CD4-positive, CD25-positive, alpha-beta regulatory T cell (primary cell): ENCODE results near the gene NUDT17. TPM values are rescaled to one million over a fixed set of nuclear protein-coding genes. Genes with fewer than 3 reads are reported as not detected.

Experiments
- ATAC-seq, 2 donors: fragments of 150-1000 bp; cut with Tn5 transposase; one replicate each; pipeline ENCODE4 v1.10.0; 2021; ENCODE audit warnings: low read depth in 2 of 2, moderate number of reproducible peaks in 2 of 2, moderate library complexity in 1 of 2
- DNase-seq, 3 donors: peaks; one replicate each; pipeline versions ENCODE4 v3.0.0 to v3.0.0-alpha.2; 2012 to 2022; ENCODE audit warnings: mixed read lengths in 1 of 3
- H3K27ac ChIP-seq: one replicate; pipeline ENCODE4 v1.7.0; 2013; ENCODE audit warnings: mild to moderate bottlenecking, low read length; ENCODE audit not compliant: insufficient read depth, poor library complexity, severe bottlenecking
- H3K27me3 ChIP-seq: one replicate; pipeline ENCODE4 v1.7.0; 2013; ENCODE audit warnings: low read length; ENCODE audit not compliant: control insufficient read depth, insufficient read depth
- H3K36me3 ChIP-seq: one replicate; pipeline ENCODE4 v1.7.0; 2013; ENCODE audit warnings: mild to moderate bottlenecking, low read length, moderate library complexity; ENCODE audit not compliant: control insufficient read depth, insufficient read depth
- H3K4me1 ChIP-seq: 2 replicates; pipeline ENCODE4 v1.7.0; 2013; ENCODE audit warnings: mild to moderate bottlenecking, low read length; ENCODE audit not compliant: insufficient read depth, control insufficient read depth, poor library complexity, severe bottlenecking
- H3K4me3 ChIP-seq: one replicate; pipeline ENCODE4 v1.7.0; 2013; ENCODE audit warnings: low read depth, mild to moderate bottlenecking, low read length, moderate library complexity
- H3K9me3 ChIP-seq, 2 experiments: 1 replicate in 1 of 2; 2 replicates in 1 of 2; pipeline ENCODE4 v1.7.0; 2013; ENCODE audit warnings: low read length in 2 of 2, mild to moderate bottlenecking in 1 of 2, moderate library complexity in 1 of 2; ENCODE audit not compliant: control insufficient read depth in 2 of 2
- H3K27ac Mint-ChIP-seq, 3 donors: one replicate each; pipeline ENCODE4 v1.8.0; 2020 to 2022; ENCODE audit warnings: mild to moderate bottlenecking in 3 of 3, mixed read lengths in 3 of 3, moderate library complexity in 2 of 3
- H3K27me3 Mint-ChIP-seq: one replicate; pipeline ENCODE4 v1.8.0; 2022; ENCODE audit warnings: mild to moderate bottlenecking, mixed read lengths
- H3K36me3 Mint-ChIP-seq: one replicate; pipeline ENCODE4 v1.8.0; 2020; ENCODE audit warnings: mixed read lengths
- H3K4me1 Mint-ChIP-seq, 4 donors: one replicate each; pipeline ENCODE4 v1.8.0; 2020 to 2022; ENCODE audit warnings: mixed read lengths in 4 of 4, mild to moderate bottlenecking in 1 of 4
- H3K4me3 Mint-ChIP-seq, 4 donors: one replicate each; pipeline ENCODE4 v1.8.0; 2020 to 2022; ENCODE audit warnings: mild to moderate bottlenecking in 4 of 4, mixed read lengths in 4 of 4, moderate library complexity in 3 of 4
- H3K9me3 Mint-ChIP-seq, 7 donors: one replicate each; pipeline ENCODE4 v1.8.0; 2020 to 2022; ENCODE audit warnings: mixed read lengths in 7 of 7, mild to moderate bottlenecking in 3 of 7, moderate library complexity in 2 of 7
- polyA plus RNA-seq, 4 donors: library from polyadenylated mRNA; unstranded; fragments of 300-500 nt; fragmentation: Illumina TruSeq; gene quantifications; one replicate each; pipeline ENCODE4 v1.2.3, GENCODE V29; 2021
- total RNA-seq: library from RNA; stranded (reverse); gene quantifications from one replicate; pipeline ENCODE4 v1.2.3, GENCODE V29; 2022

Gene NUDT17
- total and polyA plus RNA-seq, 5 donors from 2014 or later, result 1.6 to 4.8 (median 3.1) TPM

DNA sequence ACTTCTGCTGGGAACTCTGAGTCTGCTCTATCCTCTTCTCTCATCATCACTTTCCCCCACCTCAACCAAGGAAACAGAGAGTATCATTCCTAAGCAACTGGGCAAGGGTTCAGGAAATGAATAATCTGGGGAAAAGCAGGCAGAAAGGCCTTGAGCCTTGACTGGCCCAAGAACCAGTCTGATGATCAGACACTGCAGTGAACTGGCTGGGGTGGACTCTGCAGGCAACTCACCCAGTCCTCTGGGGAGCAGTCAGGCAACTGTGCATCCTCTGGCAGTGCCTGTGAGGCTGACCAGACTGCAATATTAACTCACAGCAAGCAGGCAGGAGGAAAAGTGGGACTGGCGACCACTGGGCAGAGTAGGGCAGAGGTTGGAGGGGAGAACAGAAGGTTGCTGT lies 39.2 kb downstream of the NUDT17 start:
- Histone ChIP-seq H3K27me3 (peaks cover 14% of the 10 kb centered on the region), H3K9me3 (no peaks in the 10 kb centered on the region), H3K4me3 (no peak overlapping the region), H3K36me3 (no peaks in the 10 kb centered on the region), H3K27ac (no peak overlapping the region), H3K4me1 (peaks cover 11% of the 10 kb centered on the region)
- DNase-seq, result no peak
- peaks cover 62% of the 10 kb centered on the region for H3K27me3 Mint-ChIP-seq
- H3K4me3 Mint-ChIP-seq, result peak overlapping the region in 3 of 4 donors; percentile 41 to 91 (median 89)
- ATAC-seq, result no peak
- no peaks in the 10 kb centered on the region for H3K9me3 Mint-ChIP-seq
- H3K36me3 Mint-ChIP-seq, result no peaks in the 10 kb centered on the region
- H3K27ac Mint-ChIP-seq, result no peak overlapping the region
- peaks cover 6 to 21% (median 12%) of the 10 kb centered on the region in 4 donors for H3K4me1 Mint-ChIP-seq

DNA sequence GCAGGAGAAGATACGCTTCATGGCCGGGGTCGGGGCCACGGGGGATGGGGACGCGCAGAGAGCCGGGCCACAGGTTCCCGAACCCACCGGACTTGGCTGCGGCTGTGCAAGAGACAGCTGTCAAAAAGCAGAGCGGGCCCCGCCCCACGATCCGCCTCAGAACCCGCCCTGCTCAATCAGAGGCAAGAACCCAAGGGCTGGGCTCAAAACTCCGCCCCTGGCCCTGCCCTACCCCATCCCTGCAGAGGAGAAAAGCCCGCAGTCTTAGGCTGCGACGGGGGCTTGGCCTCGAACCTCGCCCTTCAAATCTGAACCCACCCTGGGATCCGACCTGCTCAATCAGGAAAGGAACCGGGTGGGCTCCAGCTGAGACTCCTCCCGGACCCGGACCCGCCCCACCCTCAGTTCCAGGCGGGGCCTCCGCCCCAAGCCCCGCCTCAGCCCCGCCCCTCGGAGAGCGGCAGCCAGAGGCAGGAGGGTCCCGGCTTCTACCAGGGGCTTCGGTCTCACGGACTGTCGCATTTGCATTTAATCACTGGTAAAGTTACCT lies 40.4 kb downstream of the NUDT17 start, which contains the start of gene ANKRD35:
TSS of gene ANKRD35 (minus strand) at position 129 of the 550 bp plus-strand sequence. CDS start at position 21, 108 bp downstream.
- Mint-ChIP-seq H3K27me3 (peaks cover 58% of the 10 kb centered on the region), H3K4me1 (peaks cover 0 to 21% (median 11%) of the 10 kb centered on the region in 4 donors), H3K4me3 (peak within 1 kb of the TSS; percentile 76 to 91 (median 87)), H3K27ac (no peak within 1 kb of the TSS), H3K36me3 (no peaks in the 10 kb centered on the region), H3K9me3 (no peaks in the 10 kb centered on the region)
- peak within 1 kb of the TSS; percentile 54 for H3K4me3 ChIP-seq
- no peaks in the 10 kb centered on the region for H3K36me3 ChIP-seq
- peak; percentile 83 to 89 (median 87) for DNase-seq
- H3K9me3 ChIP-seq, result no peaks in the 10 kb centered on the region
- peaks cover 11% of the 10 kb centered on the region for H3K4me1 ChIP-seq
- peaks cover 14% of the 10 kb centered on the region for H3K27me3 ChIP-seq
- ATAC-seq, result peak; percentile 99
- H3K27ac ChIP-seq, result no peak within 1 kb of the TSS

DNA sequence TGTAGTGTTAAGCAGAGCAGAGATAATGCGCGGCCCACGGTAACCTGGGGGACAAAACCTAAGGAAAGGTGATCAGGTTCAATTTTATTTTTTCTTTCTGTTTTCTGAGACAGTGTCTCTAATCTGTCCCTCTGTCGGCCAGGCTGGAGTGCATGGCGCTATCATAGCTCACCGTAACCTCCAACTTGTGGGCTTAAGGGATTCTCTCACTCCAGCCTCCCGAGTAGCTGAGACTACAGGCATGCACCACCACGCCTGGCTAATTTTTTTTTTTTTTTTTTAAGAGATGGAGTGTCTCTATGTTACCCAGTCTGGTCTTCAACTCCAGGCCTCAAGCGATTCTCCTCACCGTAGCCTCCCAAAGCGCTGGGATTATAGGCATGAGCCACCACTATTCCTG lies 41.0 kb downstream of the NUDT17 start:
- no peak for ATAC-seq
- Mint-ChIP-seq H3K9me3 (no peaks in the 10 kb centered on the region), H3K4me1 (peaks cover 0 to 21% (median 11%) of the 10 kb centered on the region in 4 donors)

DNA sequence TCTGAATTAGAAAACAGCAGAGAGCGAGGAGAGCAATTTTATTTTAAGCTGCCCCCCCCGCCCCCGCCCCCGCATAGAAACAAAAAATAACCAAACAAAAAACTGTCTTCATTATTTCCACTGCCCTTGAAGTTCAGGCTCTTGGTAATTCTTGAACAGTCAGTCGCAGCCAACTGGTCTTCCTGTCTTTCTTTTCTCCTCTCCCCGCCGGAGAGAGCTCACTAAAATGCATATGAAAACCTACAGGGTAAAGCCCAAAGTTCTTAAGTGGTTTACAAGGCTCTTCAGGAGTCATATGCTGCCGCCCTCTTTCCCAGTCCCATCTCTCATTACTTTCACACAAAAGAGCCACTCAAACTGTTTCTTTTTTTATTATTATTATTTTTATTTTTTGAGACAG lies 41.4 kb downstream of the NUDT17 start:
- no peaks in the 10 kb centered on the region for H3K36me3 ChIP-seq
- Mint-ChIP-seq H3K27me3 (peaks cover 52% of the 10 kb centered on the region), H3K36me3 (no peaks in the 10 kb centered on the region), H3K27ac (no peak overlapping the region), H3K4me3 (peak overlapping the region; percentile 24 to 76 (median 72)), H3K4me1 (peaks cover 0 to 21% (median 11%) of the 10 kb centered on the region in 4 donors), H3K9me3 (no peaks in the 10 kb centered on the region)
- peaks cover 11% of the 10 kb centered on the region for H3K4me1 ChIP-seq
- peaks cover 14% of the 10 kb centered on the region for H3K27me3 ChIP-seq
- H3K27ac ChIP-seq, result no peak overlapping the region
- ATAC-seq, result no peak
- DNase-seq, result no peak
- H3K9me3 ChIP-seq, result no peaks in the 10 kb centered on the region
- H3K4me3 ChIP-seq, result no peak overlapping the region

More for the DNA sequence above, 41.0 kb downstream of the NUDT17 start:
- Histone ChIP-seq H3K4me1 (peaks cover 11% of the 10 kb centered on the region), H3K4me3 (peak overlapping the region; percentile 54), H3K27ac (no peak overlapping the region), H3K9me3 (no peaks in the 10 kb centered on the region), H3K27me3 (peaks cover 14% of the 10 kb centered on the region), H3K36me3 (no peaks in the 10 kb centered on the region)
- Mint-ChIP-seq H3K27ac (no peak overlapping the region), H3K36me3 (no peaks in the 10 kb centered on the region), H3K4me3 (peak overlapping the region; percentile 76 to 91 (median 87)), H3K27me3 (peaks cover 57% of the 10 kb centered on the region)
- no peak for DNase-seq

DNA sequence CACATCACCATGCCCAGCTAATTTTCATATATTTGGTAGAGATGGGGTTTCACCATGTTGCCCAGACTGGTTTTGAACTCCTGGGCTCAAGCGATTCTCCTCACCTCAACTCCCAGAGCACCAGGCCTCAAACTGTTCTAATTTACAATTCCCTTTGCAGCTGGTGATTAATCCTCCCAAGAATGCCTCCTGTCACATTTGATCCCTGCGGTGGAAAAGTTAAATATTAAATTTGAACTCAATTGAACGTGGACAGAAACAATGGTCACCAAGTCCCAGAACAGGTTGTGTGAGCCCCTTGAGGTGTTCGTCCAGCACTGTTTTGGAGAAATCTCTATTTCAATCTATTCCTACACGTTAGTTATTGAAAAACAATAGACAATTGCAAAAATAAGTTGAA lies 42.2 kb downstream of the NUDT17 start:
- H3K36me3 Mint-ChIP-seq, result no peaks in the 10 kb centered on the region
- peaks cover 45% of the 10 kb centered on the region for H3K27me3 Mint-ChIP-seq
- peak overlapping the region in 3 of 4 donors; percentile 27 to 89 (median 43) for H3K4me3 Mint-ChIP-seq
- Histone ChIP-seq H3K4me1 (peaks cover 11% of the 10 kb centered on the region), H3K4me3 (no peak overlapping the region), H3K27ac (no peak overlapping the region), H3K27me3 (peaks cover 14% of the 10 kb centered on the region), H3K9me3 (no peaks in the 10 kb centered on the region), H3K36me3 (no peaks in the 10 kb centered on the region)
- peaks cover 0 to 21% (median 11%) of the 10 kb centered on the region in 4 donors for H3K4me1 Mint-ChIP-seq
- no peak for DNase-seq
- ATAC-seq, result no peak
- H3K9me3 Mint-ChIP-seq, result no peaks in the 10 kb centered on the region
- no peak overlapping the region for H3K27ac Mint-ChIP-seq

DNA sequence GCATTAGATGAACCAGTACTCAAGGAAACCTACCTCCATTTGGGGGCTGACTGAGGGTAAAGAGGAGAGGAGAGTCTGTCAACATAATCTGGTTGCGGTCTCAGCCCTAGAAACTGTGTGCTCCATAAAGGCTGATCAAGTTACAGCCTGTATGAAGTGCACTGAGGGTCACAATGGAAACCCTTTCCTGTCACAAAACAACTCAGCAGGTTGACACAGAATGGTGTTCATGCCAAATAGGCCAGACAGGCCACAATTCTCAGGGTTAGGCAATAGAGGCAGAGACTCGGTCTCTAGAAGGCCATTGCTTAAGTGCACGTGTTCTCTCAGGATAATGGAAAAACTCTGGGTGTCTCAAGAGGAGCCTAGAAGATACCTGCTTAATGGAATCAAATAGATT lies 44.3 kb downstream of the NUDT17 start:
- H3K4me1 ChIP-seq, result peaks cover 11% of the 10 kb centered on the region
- H3K36me3 ChIP-seq, result no peaks in the 10 kb centered on the region
- ATAC-seq (no peak), DNase-seq (no peak)
- H3K36me3 Mint-ChIP-seq, result no peaks in the 10 kb centered on the region
- H3K4me3 ChIP-seq, result no peak overlapping the region
- no peak overlapping the region for H3K27ac ChIP-seq
- H3K9me3 Mint-ChIP-seq, result no peaks in the 10 kb centered on the region
- peaks cover 3% of the 10 kb centered on the region for H3K27me3 ChIP-seq
- no peak overlapping the region for H3K4me3 Mint-ChIP-seq
- H3K27ac Mint-ChIP-seq, result no peak overlapping the region
- H3K4me1 Mint-ChIP-seq, result peaks cover 0 to 17% (median 11%) of the 10 kb centered on the region in 4 donors
- H3K27me3 Mint-ChIP-seq, result peaks cover 27% of the 10 kb centered on the region
- H3K9me3 ChIP-seq, result no peaks in the 10 kb centered on the region

DNA sequence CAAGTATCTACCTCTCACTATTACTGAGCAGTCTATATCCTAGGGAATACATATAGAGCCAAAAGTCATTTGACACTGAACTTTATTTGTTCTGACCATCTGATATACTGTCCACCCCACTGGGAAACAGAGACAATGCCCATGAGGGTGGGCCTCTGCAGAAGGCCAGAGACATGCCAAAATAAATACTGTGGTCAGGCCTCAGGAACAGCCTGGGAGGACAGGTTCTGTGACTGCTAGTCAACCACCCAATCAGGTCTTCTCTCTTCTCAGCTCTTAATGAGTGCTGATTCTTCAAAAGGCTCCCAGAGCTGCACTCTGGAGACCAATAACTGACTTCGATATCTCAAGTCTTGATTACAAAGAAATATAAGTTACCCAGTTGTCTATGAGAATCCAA lies 45.7 kb downstream of the NUDT17 start:
- no peak overlapping the region for H3K27ac Mint-ChIP-seq
- H3K4me1 ChIP-seq, result peaks cover 5% of the 10 kb centered on the region
- no peak overlapping the region for H3K4me3 ChIP-seq
- ATAC-seq (no peak), DNase-seq (no peak)
- H3K4me3 Mint-ChIP-seq, result no peak overlapping the region
- no peaks in the 10 kb centered on the region for H3K36me3 ChIP-seq
- no peaks in the 10 kb centered on the region for H3K9me3 Mint-ChIP-seq
- H3K9me3 ChIP-seq, result no peaks in the 10 kb centered on the region
- H3K27me3 ChIP-seq, result no peaks in the 10 kb centered on the region
- no peak overlapping the region for H3K27ac ChIP-seq
- peaks cover 15% of the 10 kb centered on the region for H3K27me3 Mint-ChIP-seq
- no peaks in the 10 kb centered on the region for H3K36me3 Mint-ChIP-seq
- peaks cover 0 to 6% (median 4%) of the 10 kb centered on the region in 4 donors for H3K4me1 Mint-ChIP-seq
